DMS53 (cell line): ENCODE results near the gene MAP3K20.
A peak's percentile ranks its signal among the peaks of the same experiment; 100 is the strongest.

Experiments used
- DNase-seq: peaks from one replicate; lab custom pipeline; 2025; lab: John Stamatoyannopoulos, UW

MAP3K20 gene

DNA sequence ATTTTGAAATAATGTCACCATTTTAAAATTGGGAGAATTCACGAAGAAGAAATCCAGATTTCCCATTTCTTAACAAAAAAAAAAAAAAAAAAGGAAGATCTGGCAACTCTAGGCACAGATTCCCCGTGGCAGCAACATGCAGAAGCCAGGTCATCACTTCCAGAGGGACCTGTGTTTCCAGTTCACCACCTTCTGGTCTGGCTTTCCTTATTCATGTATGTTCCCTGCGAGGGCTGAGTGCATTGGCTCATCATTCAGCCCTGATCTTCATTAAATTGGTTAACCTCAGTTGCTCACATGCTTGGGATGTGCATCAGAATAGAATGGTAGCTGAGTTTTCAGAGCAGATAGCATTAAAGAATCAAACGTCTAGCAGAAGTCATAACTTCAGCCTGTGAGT lies 25.0 kb upstream of the MAP3K20 start:
- DNase-seq = no peak

DNA sequence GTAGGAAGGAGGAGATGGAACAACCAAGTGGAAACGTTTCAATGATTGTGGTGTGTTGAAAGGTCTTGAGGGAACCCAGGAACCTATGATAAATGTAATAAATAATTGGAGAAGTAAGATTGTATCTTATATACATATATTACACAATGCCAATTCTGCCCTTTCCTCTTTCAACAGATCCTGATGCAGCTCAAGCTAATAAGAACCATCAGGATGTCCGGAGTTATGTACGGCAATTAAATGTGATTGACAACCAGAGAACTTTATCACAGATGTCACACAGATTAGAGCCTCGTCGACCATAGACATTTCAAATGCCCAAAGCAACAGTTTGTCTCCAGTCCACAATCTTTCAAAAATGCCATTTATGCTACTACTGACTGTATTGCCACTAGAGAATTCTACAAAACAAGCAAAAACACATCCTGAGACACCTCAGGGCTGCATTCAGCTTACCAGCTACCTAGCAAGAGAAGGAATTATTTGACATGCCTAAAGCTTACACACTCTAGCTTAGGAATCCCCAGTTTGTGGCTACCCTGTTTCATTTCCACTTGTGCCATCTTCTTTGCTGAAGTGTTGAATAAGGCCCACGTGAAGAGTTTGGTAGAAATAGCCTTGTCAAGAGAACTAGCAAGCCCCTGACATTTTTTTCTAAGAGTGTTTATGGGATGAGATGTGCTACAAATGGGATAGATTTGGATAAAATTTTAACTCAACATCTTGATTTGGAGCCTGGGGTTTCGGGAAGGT lies 24.0 kb upstream of the MAP3K20 start:
- no peak for DNase-seq

GRCh38 chr2:173053043-173053699 lies 22.5 kb upstream of the MAP3K20 start:
- no peak for DNase-seq

- DNase-seq = no peak
These were observed 21.2 kb upstream of the MAP3K20 start for GRCh38 chr2:173054466-173054865.

DNA sequence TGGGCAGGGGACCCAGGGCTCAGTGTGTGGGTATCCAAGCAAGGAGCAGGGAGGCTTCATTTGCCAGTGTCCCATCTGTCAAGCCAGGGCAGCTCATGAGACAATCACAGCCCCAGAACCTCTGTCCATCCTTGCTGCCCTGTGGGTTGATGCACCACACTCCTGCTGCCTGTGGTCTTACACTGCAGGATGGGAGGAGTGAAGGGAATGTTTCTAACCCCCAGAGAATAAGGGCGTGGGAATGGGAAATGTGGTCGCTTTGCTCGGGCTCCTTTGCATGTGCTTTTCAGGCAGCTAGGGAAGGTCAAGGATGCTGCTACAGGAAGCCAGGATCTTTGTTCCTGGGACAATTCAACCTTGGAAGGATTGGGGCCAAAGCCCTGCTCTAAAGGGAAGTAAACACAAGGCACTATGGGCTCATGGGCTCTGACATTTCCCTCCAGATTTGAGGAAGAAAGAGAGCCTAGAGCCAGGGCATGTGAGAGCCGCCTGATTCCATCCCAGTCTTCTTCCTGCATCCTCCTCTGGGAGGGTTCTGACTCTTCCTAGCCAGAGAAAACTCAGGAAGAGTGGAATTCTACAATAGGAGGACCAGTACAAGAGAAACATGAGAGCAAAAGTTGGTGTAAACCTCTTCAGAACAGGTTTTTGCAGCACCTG lies 18.8 kb upstream of the MAP3K20 start:
- DNase-seq = no peak

DNA sequence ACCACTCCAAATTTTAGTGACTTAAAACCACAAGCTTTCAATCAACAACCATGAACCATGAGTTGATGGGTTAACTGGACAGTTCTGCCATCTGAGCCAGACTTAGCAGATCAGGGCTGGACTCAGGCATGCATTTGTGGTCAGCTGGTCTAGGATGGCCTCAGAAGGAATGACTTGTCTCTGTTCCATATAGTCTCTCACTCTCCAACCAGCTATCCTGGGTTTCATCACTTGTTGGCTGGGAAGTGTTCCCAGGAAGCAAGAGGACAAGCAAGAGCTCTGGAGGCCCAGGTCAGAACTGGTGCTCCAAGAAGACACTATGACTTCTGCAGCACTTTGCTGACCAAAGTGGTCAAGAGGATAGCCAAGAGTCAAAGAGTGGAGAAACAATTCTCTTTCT lies 17.5 kb upstream of the MAP3K20 start:
- DNase-seq = no peak

- DNase-seq = peak; percentile 59
These were observed 17.0 kb upstream of the MAP3K20 start for GRCh38 chr2:173058673-173059072.

DNA sequence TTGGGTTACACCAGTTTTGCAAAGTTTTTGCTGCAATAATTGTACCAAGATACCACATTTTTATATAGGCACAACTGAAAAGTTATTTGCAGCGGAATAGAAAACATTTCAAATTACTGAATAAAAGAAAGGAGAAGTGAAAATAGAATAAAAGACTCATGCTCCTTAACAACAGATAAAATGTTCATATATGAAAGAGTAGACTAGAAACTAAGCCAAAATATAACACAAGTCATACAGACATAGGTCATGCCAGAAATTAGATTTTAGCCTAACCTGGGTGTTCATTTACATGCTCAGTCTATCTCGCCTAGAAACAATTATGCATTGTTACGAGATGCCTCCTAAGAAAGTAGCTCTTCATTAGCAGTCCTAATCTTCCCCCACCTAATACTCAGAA lies 16.4 kb upstream of the MAP3K20 start:
- DNase-seq = no peak

DNA sequence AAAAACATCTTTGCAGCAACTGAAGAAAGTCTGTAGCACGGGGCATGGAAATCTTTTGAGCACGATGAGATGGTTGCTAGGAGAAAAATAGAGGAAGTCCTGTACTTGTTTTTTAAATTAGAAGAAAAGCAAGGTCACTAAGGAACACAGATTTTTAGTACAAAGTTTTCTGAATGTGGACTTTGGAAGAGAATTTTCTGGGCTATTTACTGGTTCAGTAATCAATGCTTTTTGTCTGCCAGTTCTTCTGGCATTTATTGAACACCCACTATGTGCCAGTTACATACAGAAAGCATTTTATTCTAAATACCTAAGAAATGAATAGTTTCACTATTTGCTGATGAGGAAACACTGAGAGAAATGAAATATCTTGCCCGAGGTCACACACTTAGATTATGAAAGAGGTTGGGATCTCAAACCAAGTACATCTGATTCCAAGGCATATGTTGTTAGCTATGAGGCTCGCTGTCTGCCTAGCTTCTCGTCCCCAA lies 15.6 kb upstream of the MAP3K20 start:
- DNase-seq = no peak

GRCh38 chr2:173062801-173063200 lies 12.8 kb upstream of the MAP3K20 start:
- DNase-seq = no peak

DNA sequence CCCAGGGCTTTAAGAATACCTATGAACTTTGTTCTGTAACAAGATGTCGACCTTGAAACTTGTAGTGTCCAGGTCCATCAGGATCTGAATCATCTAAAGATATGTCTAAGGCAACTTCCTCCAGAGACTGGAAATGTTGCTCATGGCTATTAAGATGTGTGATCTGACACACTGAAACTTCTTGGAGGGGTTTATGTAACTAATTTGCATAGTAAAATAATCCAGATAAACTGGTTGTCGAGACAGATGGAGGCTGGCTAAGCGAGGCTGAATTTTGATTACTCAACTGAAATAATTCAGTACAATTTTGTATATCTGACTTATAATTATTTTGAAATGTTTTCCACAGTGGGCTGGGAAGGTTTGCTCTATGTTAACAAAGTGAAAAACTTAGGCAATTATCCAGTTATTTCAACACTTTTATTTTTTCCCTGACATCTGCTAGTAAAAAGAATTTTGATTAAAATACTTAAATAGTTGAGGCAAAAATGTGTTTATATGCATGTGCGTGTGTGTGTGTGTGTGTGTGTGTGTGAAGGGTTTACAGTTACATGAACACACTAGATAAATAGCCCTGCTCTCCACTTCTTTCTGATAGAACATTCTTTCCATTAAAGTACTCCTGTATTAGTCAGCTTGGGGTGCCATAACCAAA lies 11.4 kb upstream of the MAP3K20 start:
- no peak for DNase-seq

DNA sequence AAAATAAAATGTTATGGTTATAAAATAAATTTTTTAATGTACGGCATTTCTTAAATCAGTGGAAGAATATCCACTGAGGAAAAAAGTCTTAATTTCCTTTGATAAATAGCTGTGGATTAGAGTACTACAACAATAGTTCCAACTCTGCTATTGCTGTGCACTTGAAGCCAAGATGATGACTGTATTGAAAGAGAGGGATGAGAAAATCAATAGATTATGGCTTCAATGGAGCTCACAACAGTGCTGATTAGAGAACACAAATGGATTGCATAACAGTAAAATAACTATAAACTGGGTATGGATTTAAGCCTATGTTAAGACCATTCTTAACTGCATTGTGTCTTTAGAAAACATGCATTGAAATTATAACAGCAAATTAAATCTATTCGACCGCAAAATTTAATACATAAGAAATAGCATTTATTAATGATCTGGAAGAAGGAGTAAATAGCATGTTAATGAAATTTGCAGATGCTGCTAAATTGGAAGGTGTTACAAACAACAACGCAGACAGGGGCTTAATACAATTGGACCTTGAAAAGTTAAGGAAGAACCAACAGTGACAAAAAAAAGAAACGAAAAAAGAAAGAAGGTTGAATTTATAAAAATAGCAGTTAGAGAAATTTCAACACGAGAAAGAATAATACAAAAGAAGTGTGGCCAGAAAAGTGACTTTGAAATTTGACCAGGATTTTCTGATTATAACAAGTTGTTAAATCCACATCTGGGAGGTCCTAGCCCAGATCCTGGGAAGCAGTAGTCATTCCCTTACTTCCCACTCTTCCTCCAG lies 8.6 kb upstream of the MAP3K20 start:
- DNase-seq = no peak

- peak; percentile 62 for DNase-seq
These were observed 428 bp upstream of the MAP3K20 start for GRCh38 chr2:173075056-173075780.

DNA sequence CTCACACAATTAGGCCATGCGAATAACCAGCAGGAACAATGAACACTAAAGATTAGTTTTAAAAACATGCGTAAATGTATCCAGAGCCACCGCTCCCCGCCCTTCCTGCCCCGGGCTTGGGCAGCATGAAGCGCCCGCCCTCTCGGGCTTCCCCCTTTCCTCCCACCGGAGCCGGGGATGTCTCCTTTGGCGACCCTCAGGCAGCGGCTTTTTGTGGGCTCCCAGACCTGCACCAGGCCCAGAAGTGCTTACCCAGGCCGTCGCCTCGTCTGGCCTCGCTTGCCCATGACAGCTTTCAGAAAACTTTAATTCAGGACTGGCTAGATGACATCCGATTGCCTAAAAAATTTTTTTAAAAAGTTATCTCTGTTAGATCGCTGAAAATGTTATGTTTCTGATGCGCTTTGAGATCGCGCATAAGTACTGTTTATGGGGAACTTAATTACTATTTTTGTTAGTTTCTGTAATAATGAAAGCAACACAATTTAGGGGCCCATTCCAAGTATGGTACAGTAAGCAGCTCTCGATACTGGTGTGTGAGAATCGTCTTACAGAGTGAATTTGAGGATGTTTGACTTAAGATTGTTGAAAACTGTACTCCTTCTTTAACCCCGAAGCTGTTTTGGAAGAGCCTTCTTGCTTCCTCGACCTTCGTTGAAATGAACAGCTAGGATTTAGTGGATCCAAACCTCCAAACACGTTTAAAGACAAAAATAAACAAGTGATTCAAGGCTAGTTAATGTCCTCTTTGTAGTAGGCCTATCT lies 1.1 kb downstream of the MAP3K20 start:
- DNase-seq = peak; percentile 73

DNA sequence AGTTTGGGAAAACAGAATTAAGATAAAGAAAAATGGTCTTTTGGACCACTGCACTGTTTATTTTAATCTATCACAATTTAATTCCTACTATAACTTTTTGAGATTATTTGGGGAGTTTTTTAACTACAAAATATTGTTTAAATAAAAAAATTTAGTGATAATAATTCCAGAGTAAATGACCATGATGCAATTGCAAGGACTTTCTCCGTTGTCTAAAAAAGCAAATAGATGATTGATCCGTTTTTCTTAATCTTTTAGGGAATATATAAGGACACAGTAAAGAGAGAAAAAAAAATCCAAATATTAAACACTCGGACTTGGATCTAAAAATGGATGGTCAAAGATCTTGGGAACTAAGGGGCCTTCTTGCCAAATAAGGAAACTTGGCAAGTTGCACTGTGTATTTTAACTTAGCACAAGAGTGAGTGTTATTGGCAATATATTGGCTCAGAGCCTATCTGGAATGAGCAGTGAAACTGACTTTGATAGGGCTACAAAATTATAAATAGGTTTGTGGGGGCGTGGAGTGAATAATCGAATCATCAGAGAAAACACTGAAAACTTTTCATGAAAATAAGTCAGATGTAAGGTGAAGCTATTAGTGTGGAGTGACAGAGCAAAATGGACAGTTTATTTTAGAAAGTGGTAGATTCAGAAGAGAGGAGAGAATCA lies 2.0 kb downstream of the MAP3K20 start:
- no peak for DNase-seq

DNA sequence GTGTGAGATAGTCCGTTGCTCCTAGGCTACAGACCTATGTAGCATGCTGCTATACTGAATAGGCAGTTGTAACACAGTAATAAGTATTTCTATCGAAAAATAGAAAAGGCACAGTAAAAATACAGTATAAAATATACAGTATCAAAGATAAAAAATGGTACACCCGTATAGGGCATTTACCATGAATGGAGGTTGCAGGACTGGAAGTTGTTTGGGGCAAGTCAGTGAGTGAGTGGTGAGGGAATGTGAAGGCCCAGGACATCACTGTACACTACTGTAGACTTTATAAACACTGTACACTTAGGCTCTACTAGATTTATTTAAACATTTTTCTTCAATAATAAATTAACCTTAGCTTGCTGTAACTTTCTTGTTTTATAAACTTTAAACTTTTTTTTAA lies 3.5 kb downstream of the MAP3K20 start:
- no peak for DNase-seq

DNA sequence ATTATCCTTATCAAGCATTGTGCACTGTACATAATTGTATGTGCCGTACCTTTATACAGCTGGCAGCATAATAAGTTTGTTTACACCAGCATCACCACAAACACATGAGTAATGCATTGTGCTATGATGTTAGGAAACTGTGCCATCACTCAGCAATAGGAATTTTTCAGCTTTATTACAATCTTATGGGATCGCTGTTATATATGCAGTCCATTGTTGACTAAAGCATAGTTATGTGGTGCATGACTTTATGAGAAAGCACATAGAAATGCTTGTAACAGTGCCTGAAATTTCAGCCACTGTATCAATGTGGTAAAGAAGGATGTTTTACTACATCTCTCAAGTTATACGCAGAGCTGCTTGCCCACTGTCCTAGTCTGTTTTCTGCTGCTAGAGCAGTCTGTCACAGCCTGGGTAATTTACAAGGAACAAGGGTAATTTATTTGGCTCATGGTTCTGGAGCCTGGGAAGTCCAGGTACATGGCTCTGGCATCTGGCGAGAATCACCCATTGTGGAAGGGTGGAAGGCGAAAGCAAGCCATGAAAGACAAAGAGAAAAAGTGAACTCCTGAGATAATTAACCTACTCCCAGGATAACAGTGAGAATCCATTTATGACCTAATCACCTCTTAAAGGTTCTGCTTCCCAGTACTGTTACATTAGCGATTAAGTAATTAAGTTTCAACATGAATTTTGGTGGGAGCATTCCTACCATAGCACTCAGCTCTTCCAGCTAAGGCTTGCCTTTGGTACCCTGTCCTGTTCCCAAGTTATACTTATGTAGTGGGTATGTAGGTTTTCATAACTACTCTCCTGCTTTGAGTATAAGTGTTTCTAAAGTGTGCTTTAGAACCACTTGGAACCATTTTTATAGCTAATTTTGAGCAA lies 4.6 kb downstream of the MAP3K20 start:
- DNase-seq = peak; percentile 22

GRCh38 chr2:173086518-173087213 lies 11.0 kb downstream of the MAP3K20 start:
- peak; percentile 19 for DNase-seq
